AG09319 (cell line): ENCODE measurements around the gene AMTN.

Experiments
- DNase-seq: peaks from one replicate; pipeline ENCODE4 v3.0.0-alpha.2; 2010; ENCODE audit warnings: low read depth; ENCODE audit errors: extremely low read depth
- TF ChIP-seq, protein P1 (sequence below): IDR thresholded peaks from 2 replicates; pipeline ENCODE4 v1.5.1; 2011; ENCODE audit warnings: low read depth, mild to moderate bottlenecking, inconsistent platforms, low read length, moderate library complexity

AMTN gene

DNA sequence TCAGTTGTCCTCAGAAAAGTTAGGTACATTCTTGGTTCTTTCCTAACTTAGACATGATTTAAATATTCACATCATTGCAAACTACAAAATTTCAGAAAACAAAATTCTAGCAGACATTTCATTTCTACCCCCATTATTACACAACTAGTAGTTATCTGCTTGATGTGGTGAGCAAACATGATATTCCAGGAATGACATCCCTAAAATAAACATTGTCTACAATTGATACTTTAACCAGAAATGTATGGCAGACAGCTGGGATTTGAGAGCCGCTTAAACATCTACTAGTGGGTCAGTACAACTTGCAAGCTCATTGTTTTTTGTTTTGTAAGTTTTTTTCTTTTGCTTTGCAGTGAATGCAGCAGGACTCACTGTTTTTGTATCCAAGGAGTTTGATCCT is 41.6 kb downstream of the AMTN start:
- TF ChIP-seq, protein P1, sequence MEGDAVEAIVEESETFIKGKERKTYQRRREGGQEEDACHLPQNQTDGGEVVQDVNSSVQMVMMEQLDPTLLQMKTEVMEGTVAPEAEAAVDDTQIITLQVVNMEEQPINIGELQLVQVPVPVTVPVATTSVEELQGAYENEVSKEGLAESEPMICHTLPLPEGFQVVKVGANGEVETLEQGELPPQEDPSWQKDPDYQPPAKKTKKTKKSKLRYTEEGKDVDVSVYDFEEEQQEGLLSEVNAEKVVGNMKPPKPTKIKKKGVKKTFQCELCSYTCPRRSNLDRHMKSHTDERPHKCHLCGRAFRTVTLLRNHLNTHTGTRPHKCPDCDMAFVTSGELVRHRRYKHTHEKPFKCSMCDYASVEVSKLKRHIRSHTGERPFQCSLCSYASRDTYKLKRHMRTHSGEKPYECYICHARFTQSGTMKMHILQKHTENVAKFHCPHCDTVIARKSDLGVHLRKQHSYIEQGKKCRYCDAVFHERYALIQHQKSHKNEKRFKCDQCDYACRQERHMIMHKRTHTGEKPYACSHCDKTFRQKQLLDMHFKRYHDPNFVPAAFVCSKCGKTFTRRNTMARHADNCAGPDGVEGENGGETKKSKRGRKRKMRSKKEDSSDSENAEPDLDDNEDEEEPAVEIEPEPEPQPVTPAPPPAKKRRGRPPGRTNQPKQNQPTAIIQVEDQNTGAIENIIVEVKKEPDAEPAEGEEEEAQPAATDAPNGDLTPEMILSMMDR = no peak
- no peak for DNase-seq

DNA sequence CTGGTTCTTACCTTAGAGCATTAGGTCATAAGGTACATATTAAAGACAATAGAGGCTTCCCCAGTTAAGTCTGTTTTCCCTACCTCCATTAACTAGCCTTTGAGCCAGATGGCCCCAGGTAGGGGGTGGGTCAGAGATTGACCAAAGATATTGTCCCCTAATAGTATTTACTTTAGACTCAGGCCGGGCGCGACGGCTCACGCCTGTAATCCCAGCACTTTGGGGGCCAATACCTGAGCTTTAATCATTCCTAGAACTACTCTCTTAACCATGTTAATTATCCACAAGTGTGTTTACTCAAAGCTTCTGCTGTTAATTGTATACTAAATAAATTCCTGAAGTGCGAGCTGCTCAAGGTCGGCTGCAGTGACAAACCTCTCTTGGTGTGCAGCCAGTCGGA is 45.7 kb downstream of the AMTN start:
- DNase-seq = no peak
- TF ChIP-seq, protein P1 = no peak

DNA sequence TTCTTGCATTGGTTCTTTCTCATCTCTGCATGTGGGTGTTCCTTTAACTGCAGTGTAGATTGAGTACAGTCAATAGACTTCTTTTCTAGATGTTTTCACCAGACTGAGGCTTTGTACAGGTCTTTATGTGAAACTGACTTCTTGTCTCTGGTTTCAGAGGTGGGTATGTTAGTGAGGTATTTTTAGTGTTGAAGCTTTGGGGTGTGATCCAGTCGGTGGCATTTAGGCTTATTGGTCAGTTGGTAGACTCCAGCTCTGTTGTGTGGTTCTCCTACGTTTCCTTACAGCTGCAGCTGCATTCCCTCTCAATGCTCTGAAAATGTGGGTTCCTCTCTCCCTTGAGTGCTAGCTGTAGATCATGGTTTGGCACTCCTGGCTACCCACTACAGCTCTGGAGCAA is 52.4 kb downstream of the AMTN start:
- DNase-seq = no peak
- TF ChIP-seq, protein P1 = no peak

DNA sequence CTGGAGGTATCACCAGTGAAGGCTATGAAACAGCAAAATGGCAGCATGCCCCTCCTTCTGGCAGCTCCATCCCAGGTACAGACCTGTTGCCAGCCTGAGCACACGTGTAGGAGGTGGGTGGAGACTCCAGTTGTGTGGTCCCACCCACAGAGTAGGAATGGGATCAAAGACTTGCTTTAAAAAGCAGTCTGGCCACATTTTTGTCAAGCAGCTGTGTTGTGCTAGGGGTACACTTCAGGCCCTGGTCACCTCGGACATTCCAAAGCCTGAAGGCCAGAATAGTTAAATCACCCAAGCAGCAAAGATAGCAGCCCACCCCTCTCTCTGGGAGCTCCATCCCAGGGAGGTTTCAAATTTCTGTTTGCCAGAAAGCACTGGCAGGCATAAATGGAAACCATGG is 53.4 kb downstream of the AMTN start:
- TF ChIP-seq, protein P1 = no peak
- no peak for DNase-seq

DNA sequence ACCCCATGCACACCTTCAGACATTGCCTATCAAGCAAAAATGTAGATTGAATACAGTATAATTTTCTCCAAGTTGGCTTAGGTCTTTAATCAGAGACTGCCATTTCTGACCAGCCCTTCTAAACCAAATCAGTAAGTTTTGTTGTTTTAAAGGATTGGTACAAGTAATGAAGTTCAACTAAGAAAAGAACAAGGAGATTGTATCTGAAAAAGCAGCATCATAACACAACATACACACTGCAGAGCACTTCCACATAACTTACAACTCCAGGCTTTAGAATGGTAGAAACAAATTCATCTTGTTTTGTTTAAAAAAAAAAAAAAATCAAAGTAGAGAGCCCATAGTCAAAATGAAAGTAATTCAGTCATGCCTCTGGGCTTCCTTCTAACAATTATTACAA is 57.6 kb downstream of the AMTN start:
- TF ChIP-seq, protein P1 = no peak

DNA sequence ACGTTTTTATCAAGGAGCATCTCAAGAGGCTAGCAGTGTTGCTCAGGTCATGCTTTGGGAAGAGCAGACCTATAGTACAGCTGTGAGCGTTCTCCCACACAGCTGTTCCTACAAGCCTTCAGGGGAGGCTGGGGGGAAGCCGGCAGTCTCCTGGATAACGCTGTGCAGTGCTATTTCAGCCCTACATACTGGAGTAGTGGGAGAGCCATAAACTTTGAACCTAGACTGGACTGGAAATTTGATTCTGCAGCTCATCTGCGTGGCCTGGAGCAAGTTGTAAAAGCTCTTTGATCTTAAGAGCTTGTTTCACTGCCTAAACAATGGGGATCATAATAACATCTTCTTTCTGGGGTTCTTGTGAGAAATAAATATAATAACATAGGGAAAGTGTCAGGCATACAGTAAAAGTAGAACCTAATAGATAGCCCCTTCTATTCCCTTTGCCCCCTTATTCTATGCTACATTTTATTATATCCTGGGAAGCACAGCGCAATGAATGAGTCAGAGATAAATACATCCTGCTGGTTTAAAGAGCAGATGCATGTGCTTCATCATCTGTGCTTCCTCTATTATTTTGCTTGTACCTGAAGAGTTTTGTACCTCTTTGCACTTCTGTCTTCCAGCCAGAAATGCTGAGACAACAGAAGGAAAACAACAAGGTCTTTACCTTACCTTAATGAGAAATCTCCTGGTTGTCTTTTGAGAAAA is 59.0 kb downstream of the AMTN start:
- DNase-seq = no peak
- TF ChIP-seq, protein P1 = no peak

More for the DNA sequence above, 57.6 kb downstream of the AMTN start:
- no peak for DNase-seq

DNA sequence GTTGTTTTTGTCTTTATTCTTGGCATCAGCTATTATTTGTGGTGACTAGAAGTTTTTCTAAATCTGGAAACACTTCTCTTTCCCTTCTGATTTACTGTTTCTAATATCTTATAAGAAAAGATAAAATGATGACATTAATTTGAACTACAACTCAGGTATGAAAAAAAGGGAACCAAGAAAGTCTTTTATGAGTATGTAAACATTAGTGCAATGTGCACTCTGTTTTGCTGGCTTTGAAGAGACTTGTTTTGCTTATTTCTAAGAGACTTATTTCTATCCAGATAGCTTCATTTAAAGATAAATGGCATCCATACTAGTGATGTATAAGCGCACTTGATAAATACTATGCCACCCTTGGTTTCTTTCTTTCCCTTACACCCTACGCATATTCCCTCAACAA is 63.6 kb downstream of the AMTN start:
- TF ChIP-seq, protein P1 = no peak
- DNase-seq = no peak
